HEK293 (cell line): ENCODE data around the gene ANKRD33.

Source experiments
- BCL11B ChIP-seq: fragments of 450-650 bp; formaldehyde crosslinking; IDR thresholded peaks from 2 replicates; pipeline ENCODE4 v1.5.1; 2016; ENCODE audit warnings: low read depth, missing biosample characterization, missing genetic modification characterization
- OSR2 ChIP-seq: fragments of 450-650 bp; formaldehyde crosslinking; IDR thresholded peaks from 2 replicates; pipeline ENCODE4 v1.5.1; 2016; ENCODE audit warnings: missing biosample characterization, missing genetic modification characterization
- REST ChIP-seq: fragments of 450-650 bp; formaldehyde crosslinking; IDR thresholded peaks from 2 replicates; pipeline ENCODE4 v1.5.1; 2016; ENCODE audit warnings: missing biosample characterization, missing genetic modification characterization
- SALL2 ChIP-seq: fragments of 450-650 bp; formaldehyde crosslinking; IDR thresholded peaks from 2 replicates; pipeline ENCODE4 v1.5.0; 2017; ENCODE audit warnings: missing biosample characterization, mild to moderate bottlenecking, missing genetic modification characterization, borderline replicate concordance
- TRIM28 ChIP-seq: IDR thresholded peaks from 2 replicates; pipeline ENCODE4 v1.6.1; 2011; ENCODE audit warnings: low read length, control low read depth, borderline replicate concordance
- YY1 ChIP-seq: fragments of 450-650 bp; formaldehyde crosslinking; IDR thresholded peaks from 2 replicates; pipeline ENCODE4 v1.5.1; 2018; ENCODE audit warnings: missing biosample characterization, missing genetic modification characterization
- ZBTB1 ChIP-seq: fragments of 450-650 bp; formaldehyde crosslinking; IDR thresholded peaks from 2 replicates; pipeline ENCODE4 v1.5.1; 2016; ENCODE audit warnings: missing biosample characterization, missing genetic modification characterization
- ZNF24 ChIP-seq: fragments of 450-650 bp; formaldehyde crosslinking; IDR thresholded peaks from 2 replicates; pipeline ENCODE4 v1.5.1; 2016; ENCODE audit warnings: missing biosample characterization, missing genetic modification characterization
- ZNF292 ChIP-seq: fragments of 450-650 bp; formaldehyde crosslinking; IDR thresholded peaks from 2 replicates; pipeline ENCODE4 v1.5.1; 2016; ENCODE audit warnings: low read depth, missing biosample characterization, missing genetic modification characterization, borderline replicate concordance
- ZNF335 ChIP-seq: fragments of 450-650 bp; formaldehyde crosslinking; conservative IDR thresholded peaks from 2 replicates; pipeline ENCODE4 v1.5.1; 2016; ENCODE audit warnings: missing biosample characterization, missing genetic modification characterization
- ZNF521 ChIP-seq: fragments of 450-650 bp; formaldehyde crosslinking; IDR thresholded peaks from 2 replicates; pipeline ENCODE4 v1.5.1; 2017; ENCODE audit warnings: missing biosample characterization, mild to moderate bottlenecking, missing genetic modification characterization
- TF ChIP-seq, protein P1 (sequence below): fragments of 450-650 bp; formaldehyde crosslinking; IDR thresholded peaks from 2 replicates; pipeline ENCODE4 v1.5.1; 2016; ENCODE audit warnings: missing biosample characterization, missing genetic modification characterization
- TF ChIP-seq, protein P2 (sequence below): fragments of 450-650 bp; formaldehyde crosslinking; IDR thresholded peaks from 2 replicates; pipeline ENCODE4 v1.5.1; 2016; ENCODE audit warnings: missing biosample characterization, missing genetic modification characterization, low read depth

GRCh38 chr12:51864833-51865670 is 22.9 kb upstream of the ANKRD33 start:
- TF ChIP-seq, protein P1, sequence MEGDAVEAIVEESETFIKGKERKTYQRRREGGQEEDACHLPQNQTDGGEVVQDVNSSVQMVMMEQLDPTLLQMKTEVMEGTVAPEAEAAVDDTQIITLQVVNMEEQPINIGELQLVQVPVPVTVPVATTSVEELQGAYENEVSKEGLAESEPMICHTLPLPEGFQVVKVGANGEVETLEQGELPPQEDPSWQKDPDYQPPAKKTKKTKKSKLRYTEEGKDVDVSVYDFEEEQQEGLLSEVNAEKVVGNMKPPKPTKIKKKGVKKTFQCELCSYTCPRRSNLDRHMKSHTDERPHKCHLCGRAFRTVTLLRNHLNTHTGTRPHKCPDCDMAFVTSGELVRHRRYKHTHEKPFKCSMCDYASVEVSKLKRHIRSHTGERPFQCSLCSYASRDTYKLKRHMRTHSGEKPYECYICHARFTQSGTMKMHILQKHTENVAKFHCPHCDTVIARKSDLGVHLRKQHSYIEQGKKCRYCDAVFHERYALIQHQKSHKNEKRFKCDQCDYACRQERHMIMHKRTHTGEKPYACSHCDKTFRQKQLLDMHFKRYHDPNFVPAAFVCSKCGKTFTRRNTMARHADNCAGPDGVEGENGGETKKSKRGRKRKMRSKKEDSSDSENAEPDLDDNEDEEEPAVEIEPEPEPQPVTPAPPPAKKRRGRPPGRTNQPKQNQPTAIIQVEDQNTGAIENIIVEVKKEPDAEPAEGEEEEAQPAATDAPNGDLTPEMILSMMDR (tag by site-specific recombination) = no peak
- TF ChIP-seq SALL2 (tag by site-specific recombination) (no peak), ZNF521 (tag by site-specific recombination) (no peak), OSR2 (tag by site-specific recombination) (no peak), YY1 (tag by site-specific recombination) (no peak), ZNF292 (tag by site-specific recombination) (no peak), ZNF335 (tag by site-specific recombination) (no peak), ZBTB1 (tag by site-specific recombination) (no peak), ZNF24 (no peak), REST (tag by site-specific recombination) (no peak), BCL11B (no peak), TRIM28 (no peak)
- TF ChIP-seq, protein P2, sequence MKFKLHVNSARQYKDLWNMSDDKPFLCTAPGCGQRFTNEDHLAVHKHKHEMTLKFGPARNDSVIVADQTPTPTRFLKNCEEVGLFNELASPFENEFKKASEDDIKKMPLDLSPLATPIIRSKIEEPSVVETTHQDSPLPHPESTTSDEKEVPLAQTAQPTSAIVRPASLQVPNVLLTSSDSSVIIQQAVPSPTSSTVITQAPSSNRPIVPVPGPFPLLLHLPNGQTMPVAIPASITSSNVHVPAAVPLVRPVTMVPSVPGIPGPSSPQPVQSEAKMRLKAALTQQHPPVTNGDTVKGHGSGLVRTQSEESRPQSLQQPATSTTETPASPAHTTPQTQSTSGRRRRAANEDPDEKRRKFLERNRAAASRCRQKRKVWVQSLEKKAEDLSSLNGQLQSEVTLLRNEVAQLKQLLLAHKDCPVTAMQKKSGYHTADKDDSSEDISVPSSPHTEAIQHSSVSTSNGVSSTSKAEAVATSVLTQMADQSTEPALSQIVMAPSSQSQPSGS (tag by site-specific recombination) = no peak
